Measurements from ENCODE around the gene EMX1.

EMX1 gene

GRCh38 chr2:72951303-72952095 lies 34.2 kb downstream of the EMX1 start:
- Histone ChIP-seq H3K4me3 (replicated peaks; ENCODE audit: insufficient read depth, low read length) (no peak overlapping the region), H3K27me3 (ENCODE audit: insufficient read depth, poor library complexity, severe bottlenecking) (no peaks in the 10 kb centered on the region), H3K27ac (replicated peaks) (no peak overlapping the region)
- TF ChIP-seq SPI1 (IDR thresholded peaks at IDR 0.05; ENCODE audit: borderline replicate concordance, low read depth) (no peak), CTCF (IDR thresholded peaks at IDR 0.05; ENCODE audit: insufficient read depth, low read length) (no peak), REST (IDR thresholded peaks at IDR 0.05; ENCODE audit: insufficient replicate concordance, low read depth) (no peak), GABPA (IDR thresholded peaks at IDR 0.05; ENCODE audit: low read depth) (no peak)
- no peak for DNase-seq (ENCODE audit: low read depth in 1 of 2, low spot score in 1 of 2)

GRCh38 chr2:72952110-72952823 lies 34.9 kb downstream of the EMX1 start:
- no peak for DNase-seq (ENCODE audit: low read depth in 1 of 2, low spot score in 1 of 2)
- Histone ChIP-seq H3K27me3 (ENCODE audit: insufficient read depth, poor library complexity, severe bottlenecking) (no peaks in the 10 kb centered on the region), H3K27ac (replicated peaks) (no peak overlapping the region), H3K4me3 (replicated peaks; ENCODE audit: insufficient read depth, low read length) (no peak overlapping the region)
- TF ChIP-seq REST (IDR thresholded peaks at IDR 0.05; ENCODE audit: insufficient replicate concordance, low read depth) (no peak), GABPA (IDR thresholded peaks at IDR 0.05; ENCODE audit: low read depth) (no peak), SPI1 (IDR thresholded peaks at IDR 0.05; ENCODE audit: borderline replicate concordance, low read depth) (no peak), POLR2AphosphoS5 (IDR thresholded peaks at IDR 0.05; ENCODE audit: low read depth) (no peak), CTCF (IDR thresholded peaks at IDR 0.05; ENCODE audit: insufficient read depth, low read length) (no peak)

- no peak overlapping the region for H3K4me3 ChIP-seq (replicated peaks; ENCODE audit: insufficient read depth, low read length)
- no peaks in the 10 kb centered on the region for H3K27me3 ChIP-seq (ENCODE audit: insufficient read depth, poor library complexity, severe bottlenecking)
- no peak overlapping the region for H3K27ac ChIP-seq (replicated peaks)
- DNase-seq (ENCODE audit: low read depth in 1 of 2, low spot score in 1 of 2) = no peak
- TF ChIP-seq SPI1 (IDR thresholded peaks at IDR 0.05; ENCODE audit: borderline replicate concordance, low read depth) (no peak), GABPA (IDR thresholded peaks at IDR 0.05; ENCODE audit: low read depth) (no peak), REST (IDR thresholded peaks at IDR 0.05; ENCODE audit: insufficient replicate concordance, low read depth) (no peak), CTCF (IDR thresholded peaks at IDR 0.05; ENCODE audit: insufficient read depth, low read length) (no peak), POLR2AphosphoS5 (IDR thresholded peaks at IDR 0.05; ENCODE audit: low read depth) (no peak)
Observed at GRCh38 chr2:72952961-72953360, 35.6 kb downstream of the EMX1 start.
